ENCODE results near the gene PKIG. TPM values are rescaled to one million over a fixed set of nuclear protein-coding genes. Genes with fewer than 3 reads are reported as not detected.
A peak's percentile ranks its signal among the peaks of the same experiment; 100 is the strongest.

PKIG gene
- total RNA-seq (100 to 1,000 TPM in 1 of 2 donors, 10 to 100 TPM in 1; 25.5 to 107 TPM), polyA plus RNA-seq (ENCODE audit: insufficient read length in 2 of 2) (10 to 100 TPM; 64.9 to 67.2 TPM)
- long read RNA-seq, donor 1, transcript PKIG-207 (4 exons, 1,191 nt), result major isoform, 37 of 50 reads
- long read RNA-seq, donor 1, partial matches to known transcripts, result 7 of 50 reads
- long read RNA-seq, donor 1, other reads (novel, unspliced or antisense), result 0 of 50 reads
- long read RNA-seq, donor 2, transcript PKIG-207 (4 exons, 1,191 nt), result major isoform, 13 of 17 reads
- long read RNA-seq, donor 2, partial matches to known transcripts, result 0 of 17 reads
- long read RNA-seq, donor 2, other reads (novel, unspliced or antisense), result 0 of 17 reads
- long read RNA-seq, donor 3, transcript PKIG-207 (4 exons, 1,191 nt), result major isoform, 16 of 27 reads
- long read RNA-seq, donor 3, partial matches to known transcripts, result 8 of 27 reads
- long read RNA-seq, donor 3, other reads (novel, unspliced or antisense), result 0 of 27 reads
- long read RNA-seq, donor 4, transcript PKIG-207 (4 exons, 1,191 nt), result major isoform, 32 of 55 reads
- long read RNA-seq, donor 4, transcript PKIG-202 (4 exons, 1,180 nt), result minor isoform, 22 of 55 reads
- long read RNA-seq, donor 4, partial matches to known transcripts, result 0 of 55 reads
- long read RNA-seq, donor 4, other reads (novel, unspliced or antisense), result 0 of 55 reads

DNA sequence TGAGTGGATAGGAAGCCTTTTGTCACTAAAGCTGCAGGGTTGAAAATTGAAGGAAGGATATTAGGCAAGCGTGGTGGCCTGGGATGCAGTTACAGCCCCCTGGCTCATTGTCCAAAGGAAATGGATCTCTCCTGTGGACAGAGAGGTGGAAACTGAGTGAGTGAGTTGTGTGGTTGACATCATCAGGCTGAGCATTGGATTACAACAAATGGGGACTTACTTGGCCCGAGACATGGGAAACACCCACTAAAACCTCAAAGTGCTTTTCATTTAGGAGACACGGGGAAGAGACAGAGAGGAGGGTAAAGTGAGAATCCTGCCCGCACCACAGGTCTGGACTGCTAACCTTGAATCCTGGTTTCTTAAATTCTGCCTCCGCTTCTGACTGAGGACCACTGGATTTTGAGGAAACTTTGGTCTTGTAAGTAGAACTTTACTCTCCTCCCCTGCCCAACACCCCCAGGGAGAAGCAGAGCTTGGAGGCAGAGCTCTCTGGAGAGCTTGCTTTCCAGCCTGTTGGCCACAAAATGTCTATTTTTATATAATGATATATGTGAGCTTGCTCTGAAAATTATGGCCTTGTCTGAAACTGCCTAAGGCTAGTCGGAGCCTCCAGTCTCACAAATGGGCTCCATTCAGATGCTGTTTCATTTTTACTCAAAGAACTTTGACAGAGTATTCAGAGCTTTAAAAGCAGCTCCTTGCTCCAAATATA is at the start of gene PKIG:
Gene PKIG (plus strand): TSS at position 269 of the 715 bp plus-strand sequence. CDS start 31,978 bp downstream, outside the sequence.
- no peaks in the 10 kb centered on the region for H3K9me3 ChIP-seq (ENCODE audit: control insufficient read depth, insufficient read depth, low read length)
- no peaks in the 10 kb centered on the region for H3K27me3 ChIP-seq (ENCODE audit: control insufficient read depth, insufficient read depth, low read length)
- 64% methylated on average over 1 of the region's 6 CpGs for WGBS (ENCODE audit: insufficient coverage)
- no peaks in the 10 kb centered on the region for H3K36me3 ChIP-seq (ENCODE audit: control insufficient read depth, insufficient read depth, low read length)
- peaks cover 13% of the 10 kb centered on the region for H3K4me1 ChIP-seq (ENCODE audit: control insufficient read depth, insufficient read depth, low read length)
- peak within 1 kb of the TSS; percentile 80 for H3K27ac ChIP-seq (ENCODE audit: low read depth, low read length)
- H3K4me3 ChIP-seq (ENCODE audit: low read depth, low read length), result peak within 1 kb of the TSS; percentile 7
- DNase-seq (ENCODE audit: low read depth in 4 of 6, low spot score in 6 of 6), result peak in 1 of 6 donors; percentile 41

DNA sequence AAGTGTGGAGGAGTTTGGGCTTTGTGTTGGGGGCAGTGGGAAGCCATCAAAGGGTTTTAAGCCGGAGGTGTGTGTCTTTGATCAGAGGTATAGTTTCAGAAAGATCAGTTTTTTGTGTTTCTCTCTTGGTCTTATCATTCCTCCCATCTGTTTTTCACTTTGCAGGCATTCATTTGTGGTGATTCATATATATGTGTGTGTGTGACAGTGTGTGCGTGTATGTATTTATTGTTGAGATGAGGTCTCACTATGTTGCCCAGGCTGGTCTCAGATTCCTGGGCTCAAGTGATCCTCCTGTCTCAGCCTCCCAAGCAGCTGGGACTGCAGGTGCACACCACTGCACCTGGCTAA is 49.4 kb upstream of the PKIG start:
- no peaks in the 10 kb centered on the region for H3K27me3 ChIP-seq (ENCODE audit: control insufficient read depth, insufficient read depth, low read length)
- no peaks in the 10 kb centered on the region for H3K9me3 ChIP-seq (ENCODE audit: control insufficient read depth, insufficient read depth, low read length)
- H3K27ac ChIP-seq (ENCODE audit: low read depth, low read length), result no peak overlapping the region
- no peak overlapping the region for H3K4me3 ChIP-seq (ENCODE audit: low read depth, low read length)
- WGBS (ENCODE audit: insufficient coverage), result 73% methylated on average over 1 of the region's 2 CpGs
- no peak for DNase-seq (ENCODE audit: low read depth in 4 of 6, low spot score in 6 of 6)
- no peaks in the 10 kb centered on the region for H3K36me3 ChIP-seq (ENCODE audit: control insufficient read depth, insufficient read depth, low read length)
- peaks cover 10% of the 10 kb centered on the region for H3K4me1 ChIP-seq (ENCODE audit: control insufficient read depth, insufficient read depth, low read length)

- peaks cover 10% of the 10 kb centered on the region for H3K4me1 ChIP-seq (ENCODE audit: control insufficient read depth, insufficient read depth, low read length)
- no peaks in the 10 kb centered on the region for H3K36me3 ChIP-seq (ENCODE audit: control insufficient read depth, insufficient read depth, low read length)
- peak in 1 of 6 donors; percentile 26 for DNase-seq (ENCODE audit: low read depth in 4 of 6, low spot score in 6 of 6)
- no peaks in the 10 kb centered on the region for H3K27me3 ChIP-seq (ENCODE audit: control insufficient read depth, insufficient read depth, low read length)
- no peaks in the 10 kb centered on the region for H3K9me3 ChIP-seq (ENCODE audit: control insufficient read depth, insufficient read depth, low read length)
- no peak overlapping the region for H3K4me3 ChIP-seq (ENCODE audit: low read depth, low read length)
- 73% methylated on average over 3 of the region's 4 CpGs for WGBS (ENCODE audit: insufficient coverage)
- H3K27ac ChIP-seq (ENCODE audit: low read depth, low read length), result no peak overlapping the region
Measured at GRCh38 chr20:44533928-44534327, 48.5 kb upstream of the PKIG start.

GRCh38 chr20:44536175-44536574 is 46.2 kb upstream of the PKIG start:
- H3K27me3 ChIP-seq (ENCODE audit: control insufficient read depth, insufficient read depth, low read length), result no peaks in the 10 kb centered on the region
- H3K4me3 ChIP-seq (ENCODE audit: low read depth, low read length), result no peak overlapping the region
- no peaks in the 10 kb centered on the region for H3K9me3 ChIP-seq (ENCODE audit: control insufficient read depth, insufficient read depth, low read length)
- H3K4me1 ChIP-seq (ENCODE audit: control insufficient read depth, insufficient read depth, low read length), result peaks cover 7% of the 10 kb centered on the region
- DNase-seq (ENCODE audit: low read depth in 4 of 6, low spot score in 6 of 6), result no peak
- no peaks in the 10 kb centered on the region for H3K36me3 ChIP-seq (ENCODE audit: control insufficient read depth, insufficient read depth, low read length)
- 92% methylated on average over 1 of the region's 3 CpGs for WGBS (ENCODE audit: insufficient coverage)
- H3K27ac ChIP-seq (ENCODE audit: low read depth, low read length), result no peak overlapping the region

GRCh38 chr20:44537993-44538392 is 44.4 kb upstream of the PKIG start:
- H3K4me1 ChIP-seq (ENCODE audit: control insufficient read depth, insufficient read depth, low read length), result peaks cover 2% of the 10 kb centered on the region
- no CpG with 5 or more reads among the region's 1 CpG for WGBS (ENCODE audit: insufficient coverage)
- H3K9me3 ChIP-seq (ENCODE audit: control insufficient read depth, insufficient read depth, low read length), result no peaks in the 10 kb centered on the region
- no peak overlapping the region for H3K4me3 ChIP-seq (ENCODE audit: low read depth, low read length)
- no peak overlapping the region for H3K27ac ChIP-seq (ENCODE audit: low read depth, low read length)
- H3K27me3 ChIP-seq (ENCODE audit: control insufficient read depth, insufficient read depth, low read length), result no peaks in the 10 kb centered on the region
- no peaks in the 10 kb centered on the region for H3K36me3 ChIP-seq (ENCODE audit: control insufficient read depth, insufficient read depth, low read length)
- DNase-seq (ENCODE audit: low read depth in 4 of 6, low spot score in 6 of 6), result no peak

- WGBS (ENCODE audit: insufficient coverage), result 81% methylated on average over 5 of the region's 6 CpGs
- H3K36me3 ChIP-seq (ENCODE audit: control insufficient read depth, insufficient read depth, low read length), result no peaks in the 10 kb centered on the region
- H3K27me3 ChIP-seq (ENCODE audit: control insufficient read depth, insufficient read depth, low read length), result no peaks in the 10 kb centered on the region
- H3K27ac ChIP-seq (ENCODE audit: low read depth, low read length), result no peak overlapping the region
- no peaks in the 10 kb centered on the region for H3K4me1 ChIP-seq (ENCODE audit: control insufficient read depth, insufficient read depth, low read length)
- no peak overlapping the region for H3K4me3 ChIP-seq (ENCODE audit: low read depth, low read length)
- DNase-seq (ENCODE audit: low read depth in 4 of 6, low spot score in 6 of 6), result no peak
- no peaks in the 10 kb centered on the region for H3K9me3 ChIP-seq (ENCODE audit: control insufficient read depth, insufficient read depth, low read length)
Measured at GRCh38 chr20:44540834-44541233, 41.5 kb upstream of the PKIG start.

DNA sequence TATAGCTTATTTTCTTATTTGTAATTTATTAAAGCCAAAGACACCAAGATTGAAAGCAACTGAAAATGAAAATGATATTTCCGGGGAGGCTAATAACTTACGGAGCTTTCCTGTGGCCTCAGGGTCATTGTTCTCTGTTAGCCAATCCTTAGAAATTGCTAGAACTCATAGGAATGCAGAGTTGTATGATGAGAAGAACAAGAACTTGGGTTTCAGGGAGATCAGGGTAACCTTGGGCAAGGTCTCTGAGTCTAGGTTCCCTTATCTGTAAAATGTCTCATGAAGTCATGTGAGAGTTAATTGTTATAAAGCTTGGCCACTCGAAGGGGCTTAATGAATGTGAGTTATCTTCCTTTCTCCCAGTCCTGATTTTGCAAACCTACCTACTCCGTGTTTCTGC is 40.4 kb upstream of the PKIG start:
- H3K36me3 ChIP-seq (ENCODE audit: control insufficient read depth, insufficient read depth, low read length), result no peaks in the 10 kb centered on the region
- no peak overlapping the region for H3K27ac ChIP-seq (ENCODE audit: low read depth, low read length)
- 90% methylated on average over 2 of the region's 4 CpGs for WGBS (ENCODE audit: insufficient coverage)
- no peaks in the 10 kb centered on the region for H3K4me1 ChIP-seq (ENCODE audit: control insufficient read depth, insufficient read depth, low read length)
- no peaks in the 10 kb centered on the region for H3K27me3 ChIP-seq (ENCODE audit: control insufficient read depth, insufficient read depth, low read length)
- DNase-seq (ENCODE audit: low read depth in 4 of 6, low spot score in 6 of 6), result no peak
- no peak overlapping the region for H3K4me3 ChIP-seq (ENCODE audit: low read depth, low read length)
- H3K9me3 ChIP-seq (ENCODE audit: control insufficient read depth, insufficient read depth, low read length), result no peaks in the 10 kb centered on the region

GRCh38 chr20:44542890-44543289 is 39.5 kb upstream of the PKIG start:
- no peak overlapping the region for H3K27ac ChIP-seq (ENCODE audit: low read depth, low read length)
- no peaks in the 10 kb centered on the region for H3K9me3 ChIP-seq (ENCODE audit: control insufficient read depth, insufficient read depth, low read length)
- no peaks in the 10 kb centered on the region for H3K36me3 ChIP-seq (ENCODE audit: control insufficient read depth, insufficient read depth, low read length)
- H3K4me3 ChIP-seq (ENCODE audit: low read depth, low read length), result no peak overlapping the region
- H3K27me3 ChIP-seq (ENCODE audit: control insufficient read depth, insufficient read depth, low read length), result no peaks in the 10 kb centered on the region
- 100% methylated on average over 1 of the region's 1 CpG for WGBS (ENCODE audit: insufficient coverage)
- no peaks in the 10 kb centered on the region for H3K4me1 ChIP-seq (ENCODE audit: control insufficient read depth, insufficient read depth, low read length)
- no peak for DNase-seq (ENCODE audit: low read depth in 4 of 6, low spot score in 6 of 6)

DNA sequence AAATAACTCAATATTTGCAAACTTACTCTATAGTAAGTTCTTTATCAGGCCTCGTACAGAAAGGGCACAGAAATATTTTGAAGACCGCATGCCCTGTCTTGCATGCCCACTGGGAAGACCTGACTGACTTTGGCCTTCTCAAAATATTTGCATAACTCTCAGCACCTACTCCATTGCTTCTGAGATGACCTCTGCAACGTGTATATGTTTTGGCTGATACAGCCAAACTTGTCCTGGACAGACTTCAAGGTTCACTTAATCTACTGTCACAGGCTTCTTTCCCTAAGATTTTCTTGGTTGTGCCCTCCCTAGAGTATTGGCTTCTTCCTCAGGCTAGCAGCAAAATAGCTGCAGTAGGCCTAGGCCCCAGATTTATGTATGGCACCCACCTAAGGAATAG is 39.0 kb upstream of the PKIG start:
- no peaks in the 10 kb centered on the region for H3K9me3 ChIP-seq (ENCODE audit: control insufficient read depth, insufficient read depth, low read length)
- no peak overlapping the region for H3K4me3 ChIP-seq (ENCODE audit: low read depth, low read length)
- no peak for DNase-seq (ENCODE audit: low read depth in 4 of 6, low spot score in 6 of 6)
- WGBS (ENCODE audit: insufficient coverage), result 79% methylated on average over 3 of the region's 3 CpGs
- no peaks in the 10 kb centered on the region for H3K4me1 ChIP-seq (ENCODE audit: control insufficient read depth, insufficient read depth, low read length)
- no peaks in the 10 kb centered on the region for H3K36me3 ChIP-seq (ENCODE audit: control insufficient read depth, insufficient read depth, low read length)
- H3K27ac ChIP-seq (ENCODE audit: low read depth, low read length), result no peak overlapping the region
- no peaks in the 10 kb centered on the region for H3K27me3 ChIP-seq (ENCODE audit: control insufficient read depth, insufficient read depth, low read length)

Measured in spinal cord (tissue), 10 donors.